Measurements from ENCODE around the gene CFAP100.

DNA sequence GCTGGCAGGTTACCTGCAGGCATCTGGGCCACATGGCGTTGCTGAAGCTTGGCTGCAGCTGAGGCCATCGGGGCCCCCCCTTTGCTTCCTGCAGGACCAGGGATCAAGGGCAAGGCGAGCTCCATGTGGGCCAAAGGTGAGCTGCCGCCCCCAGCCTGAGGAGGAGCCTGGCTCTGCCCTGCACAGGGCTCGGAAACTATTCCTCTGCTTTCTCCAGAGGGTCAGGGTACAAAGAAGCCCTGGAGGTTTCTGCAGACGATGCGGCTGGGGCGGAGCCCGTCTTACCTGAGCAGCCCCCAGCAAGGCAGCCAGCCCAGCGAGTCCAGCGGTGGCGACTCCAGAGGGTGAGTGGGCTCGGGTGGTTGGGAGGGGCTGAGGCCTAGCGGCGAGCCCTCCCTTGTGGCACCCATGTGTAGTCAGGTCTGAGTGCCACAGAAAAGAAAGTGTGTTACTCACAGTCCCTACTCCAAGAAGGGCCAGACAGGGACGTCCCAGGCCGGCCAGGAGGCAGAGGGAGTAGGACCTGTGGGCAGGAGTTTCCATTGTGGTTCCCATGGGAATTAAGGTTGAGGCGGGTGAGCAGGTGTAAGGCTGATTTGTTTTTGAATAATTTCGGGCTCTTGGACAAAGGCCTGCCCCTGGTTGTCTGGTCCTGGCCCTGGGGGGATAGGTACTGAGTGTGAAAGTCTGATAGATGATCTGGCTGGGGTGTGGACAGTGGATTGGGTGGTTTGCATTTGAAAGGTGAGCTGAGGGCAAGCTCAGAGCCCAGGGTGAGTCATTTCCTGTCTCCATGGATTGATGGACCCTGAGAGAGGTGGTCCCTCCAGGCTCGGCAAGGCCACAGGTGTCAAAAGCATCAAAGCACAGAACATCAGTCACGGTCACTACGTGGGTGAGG lies 25.4 kb downstream of the CFAP100 start:
- TF ChIP-seq, protein P1, sequence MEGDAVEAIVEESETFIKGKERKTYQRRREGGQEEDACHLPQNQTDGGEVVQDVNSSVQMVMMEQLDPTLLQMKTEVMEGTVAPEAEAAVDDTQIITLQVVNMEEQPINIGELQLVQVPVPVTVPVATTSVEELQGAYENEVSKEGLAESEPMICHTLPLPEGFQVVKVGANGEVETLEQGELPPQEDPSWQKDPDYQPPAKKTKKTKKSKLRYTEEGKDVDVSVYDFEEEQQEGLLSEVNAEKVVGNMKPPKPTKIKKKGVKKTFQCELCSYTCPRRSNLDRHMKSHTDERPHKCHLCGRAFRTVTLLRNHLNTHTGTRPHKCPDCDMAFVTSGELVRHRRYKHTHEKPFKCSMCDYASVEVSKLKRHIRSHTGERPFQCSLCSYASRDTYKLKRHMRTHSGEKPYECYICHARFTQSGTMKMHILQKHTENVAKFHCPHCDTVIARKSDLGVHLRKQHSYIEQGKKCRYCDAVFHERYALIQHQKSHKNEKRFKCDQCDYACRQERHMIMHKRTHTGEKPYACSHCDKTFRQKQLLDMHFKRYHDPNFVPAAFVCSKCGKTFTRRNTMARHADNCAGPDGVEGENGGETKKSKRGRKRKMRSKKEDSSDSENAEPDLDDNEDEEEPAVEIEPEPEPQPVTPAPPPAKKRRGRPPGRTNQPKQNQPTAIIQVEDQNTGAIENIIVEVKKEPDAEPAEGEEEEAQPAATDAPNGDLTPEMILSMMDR (IDR thresholded peaks at IDR 0.05), result no peak
- TF ChIP-seq EP300 (IDR thresholded peaks at IDR 0.05) (no peak), POLR2A (IDR thresholded peaks at IDR 0.05) (no peak)

Data from tibial nerve (tissue), 4 donors.